ENCODE results near the gene LINC01488.

- TF ChIP-seq HDAC6 (IDR thresholded peaks at IDR 0.05; ENCODE audit: low read depth, low read length) (no peak), RAD21 (CRISPR knock-in tag; IDR thresholded peaks at IDR 0.05) (no peak), PAX8 (CRISPR knock-in tag; IDR thresholded peaks at IDR 0.05; ENCODE audit: borderline replicate concordance) (no peak), FOSL1 (CRISPR knock-in tag; IDR thresholded peaks at IDR 0.05; ENCODE audit: borderline replicate concordance) (no peak), BHLHE40 (IDR thresholded peaks at IDR 0.05; ENCODE audit: low read length) (no peak), EZH2 (conservative IDR thresholded peaks at IDR 0.05; ENCODE audit: low read depth, low read length) (no peak), NFATC3 (CRISPR knock-in tag; IDR thresholded peaks at IDR 0.05) (no peak), MAX (IDR thresholded peaks at IDR 0.05) (no peak)
Measured at GRCh38 chr11:69483170-69483569, 1.7 kb downstream of the LINC01488 start.
